A549 (cell line): ENCODE measurements around the gene MTCH2. TPM values are rescaled to one million over a fixed set of nuclear protein-coding genes. Genes with fewer than 3 reads are reported as not detected.

Experiments used
- ATAC-seq, 2 experiments: fragments of 200-7000 bp in 1 of 2; fragments of >200 bp in 1 of 2; cut with Nextera tagmentation in 1 of 2; cut with Tn5 transposase in 1 of 2; 3 replicates each; pipeline versions ENCODE4 v1.8.0 to v1.9.1; 2018 to 2020; ENCODE audit warnings: mild to moderate bottlenecking in 1 of 2, moderate library complexity in 1 of 2
- CTCF ChIA-PET: fragments of 300-600 bp; sonication (Branson Sonifier 250); formaldehyde crosslinking; extraction: SDS; loops from one replicate; lab custom pipeline; 2021; ENCODE audit warnings: antibody characterized with exemption, inconsistent platforms; lab: Yijun Ruan, JAX
- POLR2A ChIA-PET: fragments of 350-600 bp; formaldehyde crosslinking; extraction: SDS; loops from one replicate; lab custom pipeline; 2021; ENCODE audit warnings: antibody characterized with exemption, inconsistent platforms; lab: Yijun Ruan, JAX
- DNase-seq, 2 experiments: peaks; one replicate each; pipeline versions ENCODE4 v3.0.0 to v3.0.0-alpha.2; 2011 to 2016; ENCODE audit warnings: low read depth in 1 of 2, low spot score in 1 of 2
- FAIRE-seq: peaks from 2 replicates; lab custom pipeline; 2011; peaks lifted over from hg19 to GRCh38; lab: Jason Lieb, UNC
- H3K27ac ChIP-seq, 2 experiments: fragments of >200 bp; sonication (Bioruptor Twin); formaldehyde crosslinking; 3 replicates each; pipeline ENCODE4 v1.5.1; 2016 to 2017
- H3K4me1 ChIP-seq: fragments of >200 bp; sonication (Bioruptor Twin); formaldehyde crosslinking; 3 replicates; pipeline ENCODE4 v1.6.1; 2016
- H3K4me2 ChIP-seq: fragments of >200 bp; sonication (Bioruptor Twin); formaldehyde crosslinking; 3 replicates; pipeline ENCODE4 v1.6.1; 2016
- H3K4me3 ChIP-seq: fragments of >200 bp; sonication (Bioruptor Twin); formaldehyde crosslinking; 3 replicates; pipeline ENCODE4 v1.5.1; 2016
- H3K9me3 ChIP-seq: fragments of >200 bp; sonication (Bioruptor Twin); formaldehyde crosslinking; 3 replicates; pipeline ENCODE4 v1.6.1; 2016
- CBX8 ChIP-seq: fragments of 200-600 bp; sonication (generic); IDR thresholded peaks from 2 replicates; pipeline ENCODE4 v1.6.1; 2016
- CHD2 ChIP-seq: fragments of 150-350 bp; IDR thresholded peaks from 2 replicates; pipeline ENCODE4 v1.6.1; 2014; ENCODE audit warnings: low read length; ENCODE audit not compliant: partially characterized antibody
- EHF ChIP-seq: fragments of 250-450 bp; sonication (Bioruptor Pico); IDR thresholded peaks from 2 replicates; pipeline ENCODE4 v1.5.0; 2020; ENCODE audit warnings: mild to moderate bottlenecking
- FOSB ChIP-seq: fragments of 250-450 bp; sonication (Bioruptor Pico); IDR thresholded peaks from 2 replicates; pipeline ENCODE4 v1.5.0; 2020; ENCODE audit warnings: mild to moderate bottlenecking, moderate library complexity
- HDAC2 ChIP-seq: fragments of 200-600 bp; sonication (generic); IDR thresholded peaks from 2 replicates; pipeline ENCODE4 v1.6.1; 2016
- HEYL ChIP-seq: fragments of 250-450 bp; sonication (Bioruptor Pico); IDR thresholded peaks from 2 replicates; pipeline ENCODE4 v1.8.0; 2021; ENCODE audit warnings: mild to moderate bottlenecking, moderate library complexity
- HOXA7 ChIP-seq: fragments of 250-450 bp; sonication (Bioruptor Pico); IDR thresholded peaks from 2 replicates; pipeline ENCODE4 v1.5.0; 2020; ENCODE audit warnings: mild to moderate bottlenecking, moderate library complexity
- HOXB13 ChIP-seq: fragments of 250-450 bp; sonication (Bioruptor Pico); IDR thresholded peaks from 2 replicates; pipeline ENCODE4 v1.5.0; 2020; ENCODE audit warnings: low read depth, mild to moderate bottlenecking, moderate library complexity
- HOXB5 ChIP-seq: fragments of 250-450 bp; sonication (Bioruptor Pico); IDR thresholded peaks from 2 replicates; pipeline ENCODE4 v1.5.0; 2020; ENCODE audit warnings: mild to moderate bottlenecking, moderate library complexity
- JUN ChIP-seq, 2 experiments: fragments of >200 bp; sonication (Bioruptor Twin); formaldehyde crosslinking; IDR thresholded peaks; 2 replicates in 1 of 2; 3 replicates in 1 of 2; pipeline ENCODE4 v1.6.1; 2016 to 2017
- MAFK ChIP-seq: fragments of 450-650 bp; IDR thresholded peaks from 2 replicates; pipeline ENCODE4 v1.6.1; 2014; ENCODE audit not compliant: partially characterized antibody
- MAZ ChIP-seq: fragments of 150-350 bp; IDR thresholded peaks from 2 replicates; pipeline ENCODE4 v1.6.1; 2014; ENCODE audit warnings: antibody characterized with exemption, low read depth, low read length, borderline replicate concordance
- RCOR1 ChIP-seq: fragments of 150-350 bp; IDR thresholded peaks from 2 replicates; pipeline ENCODE4 v1.6.1; 2014; ENCODE audit warnings: antibody characterized with exemption, low read length, low read depth
- SMC3 ChIP-seq: fragments of >200 bp; sonication (Bioruptor Twin); formaldehyde crosslinking; IDR thresholded peaks from 3 replicates; pipeline ENCODE4 v1.6.1; 2018; ENCODE audit warnings: inconsistent platforms
- TFCP2L1 ChIP-seq: fragments of 250-450 bp; sonication (Bioruptor Pico); IDR thresholded peaks from 2 replicates; pipeline ENCODE4 v1.5.0; 2021; ENCODE audit warnings: mild to moderate bottlenecking
- ZFP36 ChIP-seq: fragments of 450-650 bp; IDR thresholded peaks from 2 replicates; pipeline ENCODE4 v1.6.1; 2014; ENCODE audit warnings: borderline replicate concordance; ENCODE audit not compliant: partially characterized antibody
- ZNF302 ChIP-seq: fragments of 250-450 bp; sonication (Bioruptor Pico); IDR thresholded peaks from 2 replicates; pipeline ENCODE4 v1.9.0; 2021; ENCODE audit warnings: inconsistent platforms, mild to moderate bottlenecking, moderate library complexity
- WGBS: methylation state at CpG from one replicate; pipeline ENCODE4 v1.1.6; 2017; ENCODE audit errors: missing lambda C conversion rate; 5-methylcytosine and 5-hydroxymethylcytosine counted together
- polyA plus RNA-seq, 4 experiments: library from polyadenylated mRNA; depleted of rRNA in 3 of 4; stranded (reverse); fragments of >200 nt; fragmentation: RNase III in 1 of 4; extraction: RNeasy Plus Mini Kit Qiagen cat#74134 plus additional on column Dnase treatment in 1 of 4; gene quantifications; 2 replicates in 3 of 4; 3 replicates in 1 of 4; pipeline ENCODE4 v1.2.3, GENCODE V29; 2011 to 2017
- TF ChIP-seq, protein P1 (sequence below): fragments of >200 bp; sonication (Bioruptor Twin); formaldehyde crosslinking; IDR thresholded peaks from 2 replicates; pipeline ENCODE4 v1.6.1; 2016
- TF ChIP-seq, protein P2 (sequence below): fragments of >200 bp; sonication (Bioruptor Twin); formaldehyde crosslinking; IDR thresholded peaks from 3 replicates; pipeline ENCODE4 v1.5.1; 2016
- TF ChIP-seq, protein P3 (sequence below): fragments of 200-600 bp; sonication (generic); IDR thresholded peaks from 2 replicates; pipeline ENCODE4 v1.6.1; 2016; ENCODE audit warnings: antibody characterized with exemption, mild to moderate bottlenecking, moderate library complexity
- TF ChIP-seq, protein P4 (sequence below): IDR thresholded peaks from 2 replicates; pipeline ENCODE4 v1.6.1; 2012; ENCODE audit warnings: low read depth, borderline replicate concordance
- TF ChIP-seq, protein P5 (sequence below): IDR thresholded peaks from 2 replicates; pipeline ENCODE4 v1.6.1; 2012
- TF ChIP-seq, protein P6 (sequence below): IDR thresholded peaks from 2 replicates; pipeline ENCODE4 v1.6.1; 2012

Gene MTCH2
- polyA plus RNA-seq, 2 of the 4 experiments (the other 2 are of a cell fraction) = 179 to 222 TPM

DNA sequence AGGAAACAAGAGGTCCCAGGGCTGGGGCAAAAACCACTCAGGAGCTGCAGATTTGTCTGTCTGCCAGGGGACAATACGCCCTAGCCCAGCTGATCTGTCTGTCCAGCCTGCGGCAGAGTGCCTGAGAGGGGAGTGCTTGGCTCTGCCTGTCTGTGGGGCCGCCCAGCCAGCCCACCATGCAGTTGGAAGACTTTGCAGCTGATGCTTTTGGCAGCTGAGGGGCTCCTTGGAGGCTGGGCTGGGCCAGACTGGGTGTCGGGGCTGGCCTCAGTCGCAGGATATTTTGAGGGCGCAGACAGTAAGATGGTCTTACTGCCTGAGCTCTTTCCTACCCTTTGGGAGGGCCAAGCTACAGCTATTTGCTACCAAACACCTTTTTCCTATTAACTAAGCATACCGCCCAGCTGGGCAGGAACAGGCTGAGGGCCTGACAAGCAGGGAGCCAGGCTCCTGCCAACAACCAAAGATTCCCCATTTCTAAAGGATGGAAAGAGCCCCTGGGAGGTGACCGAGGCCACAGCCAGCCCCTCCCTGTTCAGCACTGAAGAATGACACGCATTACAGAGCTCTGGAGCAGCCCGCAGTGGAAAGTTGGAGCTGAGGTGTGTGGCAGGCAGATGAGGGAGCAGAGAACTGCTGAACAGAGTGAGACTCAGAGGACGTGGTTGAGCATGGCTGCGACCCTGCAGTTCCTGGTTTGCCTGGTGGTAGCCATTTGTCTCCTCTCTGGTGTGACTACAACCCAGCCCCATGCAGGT, 56.1 kb downstream of the MTCH2 start, which contains the start of gene FAM180B (continued):
- TF ChIP-seq, protein P1, sequence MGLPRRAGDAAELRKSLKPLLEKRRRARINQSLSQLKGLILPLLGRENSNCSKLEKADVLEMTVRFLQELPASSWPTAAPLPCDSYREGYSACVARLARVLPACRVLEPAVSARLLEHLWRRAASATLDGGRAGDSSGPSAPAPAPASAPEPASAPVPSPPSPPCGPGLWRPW = no peak

DNA sequence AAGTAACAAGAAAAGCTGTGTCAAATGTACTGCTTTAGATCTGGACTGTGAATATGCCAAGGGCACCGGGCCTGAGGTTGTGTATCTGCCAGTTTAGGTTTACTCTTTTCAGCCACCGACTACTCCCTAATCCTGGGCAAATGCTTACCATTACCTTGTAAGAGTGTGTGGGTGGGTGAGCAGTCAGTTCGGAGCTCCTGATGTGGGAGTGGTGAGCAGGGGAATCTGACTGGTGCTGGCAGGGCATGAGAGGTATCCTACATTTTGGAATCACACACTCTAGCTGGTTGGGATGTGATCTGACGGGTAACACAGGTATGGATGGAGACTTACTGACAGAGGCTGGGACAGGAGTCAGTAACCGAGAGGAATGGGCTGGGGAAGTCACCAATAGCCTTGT, 58.5 kb downstream of the MTCH2 start:
- Histone ChIP-seq H3K4me2 (no peak overlapping the region), H3K9me3 (no peaks in the 10 kb centered on the region), H3K4me3 (no peak overlapping the region), H3K4me1 (peaks cover 8% of the 10 kb centered on the region; the same call in 2 of the 3 replicates), H3K27ac (no peak overlapping the region)
- CTCF ChIA-PET = no interaction called here
- ATAC-seq (no peak), DNase-seq (no peak), FAIRE-seq (no peak)
- POLR2A ChIA-PET = no interaction called here
- TF ChIP-seq EHF (CRISPR knock-in tag) = no peak
- TF ChIP-seq RCOR1 = no peak
- TF ChIP-seq HEYL (CRISPR knock-in tag) = no peak
- no peak for TF ChIP-seq ZFP36
- no peak for TF ChIP-seq HOXB5
- TF ChIP-seq CHD2 = no peak
- TF ChIP-seq CBX8 = no peak
- no peak for TF ChIP-seq MAFK
- TF ChIP-seq JUN (IDR thresholded peaks at IDR 0.05) = no peak
- TF ChIP-seq, protein P2, sequence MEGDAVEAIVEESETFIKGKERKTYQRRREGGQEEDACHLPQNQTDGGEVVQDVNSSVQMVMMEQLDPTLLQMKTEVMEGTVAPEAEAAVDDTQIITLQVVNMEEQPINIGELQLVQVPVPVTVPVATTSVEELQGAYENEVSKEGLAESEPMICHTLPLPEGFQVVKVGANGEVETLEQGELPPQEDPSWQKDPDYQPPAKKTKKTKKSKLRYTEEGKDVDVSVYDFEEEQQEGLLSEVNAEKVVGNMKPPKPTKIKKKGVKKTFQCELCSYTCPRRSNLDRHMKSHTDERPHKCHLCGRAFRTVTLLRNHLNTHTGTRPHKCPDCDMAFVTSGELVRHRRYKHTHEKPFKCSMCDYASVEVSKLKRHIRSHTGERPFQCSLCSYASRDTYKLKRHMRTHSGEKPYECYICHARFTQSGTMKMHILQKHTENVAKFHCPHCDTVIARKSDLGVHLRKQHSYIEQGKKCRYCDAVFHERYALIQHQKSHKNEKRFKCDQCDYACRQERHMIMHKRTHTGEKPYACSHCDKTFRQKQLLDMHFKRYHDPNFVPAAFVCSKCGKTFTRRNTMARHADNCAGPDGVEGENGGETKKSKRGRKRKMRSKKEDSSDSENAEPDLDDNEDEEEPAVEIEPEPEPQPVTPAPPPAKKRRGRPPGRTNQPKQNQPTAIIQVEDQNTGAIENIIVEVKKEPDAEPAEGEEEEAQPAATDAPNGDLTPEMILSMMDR = no peak
- TF ChIP-seq ZNF302 (CRISPR knock-in tag) = no peak
- no peak for TF ChIP-seq HOXA7 (CRISPR knock-in tag)
- TF ChIP-seq FOSB (CRISPR knock-in tag) = no peak
- TF ChIP-seq, protein P3, sequence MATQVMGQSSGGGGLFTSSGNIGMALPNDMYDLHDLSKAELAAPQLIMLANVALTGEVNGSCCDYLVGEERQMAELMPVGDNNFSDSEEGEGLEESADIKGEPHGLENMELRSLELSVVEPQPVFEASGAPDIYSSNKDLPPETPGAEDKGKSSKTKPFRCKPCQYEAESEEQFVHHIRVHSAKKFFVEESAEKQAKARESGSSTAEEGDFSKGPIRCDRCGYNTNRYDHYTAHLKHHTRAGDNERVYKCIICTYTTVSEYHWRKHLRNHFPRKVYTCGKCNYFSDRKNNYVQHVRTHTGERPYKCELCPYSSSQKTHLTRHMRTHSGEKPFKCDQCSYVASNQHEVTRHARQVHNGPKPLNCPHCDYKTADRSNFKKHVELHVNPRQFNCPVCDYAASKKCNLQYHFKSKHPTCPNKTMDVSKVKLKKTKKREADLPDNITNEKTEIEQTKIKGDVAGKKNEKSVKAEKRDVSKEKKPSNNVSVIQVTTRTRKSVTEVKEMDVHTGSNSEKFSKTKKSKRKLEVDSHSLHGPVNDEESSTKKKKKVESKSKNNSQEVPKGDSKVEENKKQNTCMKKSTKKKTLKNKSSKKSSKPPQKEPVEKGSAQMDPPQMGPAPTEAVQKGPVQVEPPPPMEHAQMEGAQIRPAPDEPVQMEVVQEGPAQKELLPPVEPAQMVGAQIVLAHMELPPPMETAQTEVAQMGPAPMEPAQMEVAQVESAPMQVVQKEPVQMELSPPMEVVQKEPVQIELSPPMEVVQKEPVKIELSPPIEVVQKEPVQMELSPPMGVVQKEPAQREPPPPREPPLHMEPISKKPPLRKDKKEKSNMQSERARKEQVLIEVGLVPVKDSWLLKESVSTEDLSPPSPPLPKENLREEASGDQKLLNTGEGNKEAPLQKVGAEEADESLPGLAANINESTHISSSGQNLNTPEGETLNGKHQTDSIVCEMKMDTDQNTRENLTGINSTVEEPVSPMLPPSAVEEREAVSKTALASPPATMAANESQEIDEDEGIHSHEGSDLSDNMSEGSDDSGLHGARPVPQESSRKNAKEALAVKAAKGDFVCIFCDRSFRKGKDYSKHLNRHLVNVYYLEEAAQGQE = no peak
- TF ChIP-seq SMC3 = no peak
- WGBS = 88% methylated on average over 5 of the region's 5 CpGs

DNA sequence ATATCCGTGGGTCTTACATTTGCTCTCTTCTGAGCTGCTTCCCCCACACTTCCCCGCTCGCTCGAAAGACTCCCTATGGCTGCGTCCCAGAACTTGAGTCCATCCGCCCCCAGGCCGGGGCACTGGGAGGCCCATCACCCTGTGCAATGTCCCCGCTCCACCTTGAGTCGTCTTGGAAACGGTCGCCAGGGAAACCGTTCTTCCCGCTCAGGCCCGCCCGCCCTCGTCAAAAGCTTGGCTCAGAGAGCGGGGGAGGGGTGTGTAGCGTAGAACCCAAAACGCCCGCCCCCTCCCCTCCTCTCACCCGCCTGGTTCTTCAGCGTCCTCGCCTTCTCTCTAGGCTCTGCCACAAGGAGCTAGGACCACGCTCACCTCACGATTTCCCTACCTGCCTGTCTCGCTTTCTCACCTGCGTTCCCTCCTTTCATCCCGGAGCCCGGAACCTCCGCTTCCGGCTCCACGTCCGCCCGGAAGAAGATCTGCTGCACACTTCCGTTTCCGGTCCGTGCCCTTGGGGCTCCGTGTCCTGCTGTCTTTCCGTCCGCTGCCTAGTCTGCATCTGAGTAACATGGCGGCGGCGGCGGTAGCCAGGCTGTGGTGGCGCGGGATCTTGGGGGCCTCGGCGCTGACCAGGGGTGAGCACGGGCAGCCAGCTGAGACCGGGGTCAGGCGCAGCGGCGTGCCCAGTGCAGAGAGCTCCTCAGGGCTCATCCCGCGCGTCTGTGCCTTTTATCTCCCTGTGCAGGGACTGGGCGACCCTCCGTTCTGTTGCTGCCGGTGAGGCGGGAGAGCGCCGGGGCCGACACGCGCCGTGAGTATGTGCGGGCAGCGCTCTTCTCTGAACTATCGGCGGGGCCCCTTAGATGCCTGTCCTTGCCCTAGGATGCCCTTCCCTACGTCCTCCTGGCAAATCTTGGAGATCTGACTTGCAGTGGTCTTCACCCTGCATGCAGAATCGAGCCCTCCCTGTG, 63.5 kb downstream of the MTCH2 start, which contains the start of the genes KBTBD4 and NDUFS3:
Gene KBTBD4 (minus strand): TSS at position 447 of the 971 bp plus-strand sequence. CDS start 19 bp downstream, at position 428.
Gene NDUFS3 (plus strand): TSS at position 551 of the 971 bp plus-strand sequence. CDS start 18 bp downstream, at position 569.
- FAIRE-seq (no peak), DNase-seq (peak; percentile 90 to 92), ATAC-seq (peak; percentile 95 to 96)
- POLR2A ChIA-PET = interaction anchor here (0.9 to 2.0 kb wide), 4 partner anchors 14 to 152 kb away, joined by 3 to 6 read pairs (median 4); partner anchors contain the start of genes AGBL2, CELF1, PSMC3 and PTPMT1
- Histone ChIP-seq H3K4me3 (peak within 1 kb of the TSS; percentile 88), H3K9me3 (no peaks in the 10 kb centered on the region), H3K4me1 (peaks cover 20% of the 10 kb centered on the region), H3K4me2 (peak within 1 kb of the TSS; percentile 90), H3K27ac (peak within 1 kb of the TSS; percentile 92 to 96)
- CTCF ChIA-PET = interaction anchor here (0.6 to 3.1 kb wide), 7 partner anchors 9 to 205 kb away, joined by 3 to 17 read pairs (median 4); partner anchors contain the start of gene CELF1
- WGBS = under 1% methylated on average over 46 of the region's 72 CpGs
- TF ChIP-seq, protein P4, sequence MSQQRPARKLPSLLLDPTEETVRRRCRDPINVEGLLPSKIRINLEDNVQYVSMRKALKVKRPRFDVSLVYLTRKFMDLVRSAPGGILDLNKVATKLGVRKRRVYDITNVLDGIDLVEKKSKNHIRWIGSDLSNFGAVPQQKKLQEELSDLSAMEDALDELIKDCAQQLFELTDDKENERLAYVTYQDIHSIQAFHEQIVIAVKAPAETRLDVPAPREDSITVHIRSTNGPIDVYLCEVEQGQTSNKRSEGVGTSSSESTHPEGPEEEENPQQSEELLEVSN = 0 out of 2 replicates have a peak, but pooled peaks have one; percentile 66
- TF ChIP-seq CHD2 (peak; percentile 58), TFCP2L1 (no peak), HOXB13 (CRISPR knock-in tag) (no peak), FOSB (CRISPR knock-in tag) (no peak), HDAC2 (peak; percentile 81; the same call in 1 of the 2 replicates), MAZ (peak; percentile 92; the same call in 1 of the 2 replicates), HOXB5 (peak; percentile 68)
- TF ChIP-seq, protein P5, sequence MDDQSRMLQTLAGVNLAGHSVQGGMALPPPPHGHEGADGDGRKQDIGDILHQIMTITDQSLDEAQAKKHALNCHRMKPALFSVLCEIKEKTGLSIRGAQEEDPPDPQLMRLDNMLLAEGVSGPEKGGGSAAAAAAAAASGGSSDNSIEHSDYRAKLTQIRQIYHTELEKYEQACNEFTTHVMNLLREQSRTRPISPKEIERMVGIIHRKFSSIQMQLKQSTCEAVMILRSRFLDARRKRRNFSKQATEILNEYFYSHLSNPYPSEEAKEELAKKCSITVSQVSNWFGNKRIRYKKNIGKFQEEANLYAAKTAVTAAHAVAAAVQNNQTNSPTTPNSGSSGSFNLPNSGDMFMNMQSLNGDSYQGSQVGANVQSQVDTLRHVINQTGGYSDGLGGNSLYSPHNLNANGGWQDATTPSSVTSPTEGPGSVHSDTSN = peak; percentile 69
- TF ChIP-seq, protein P6, sequence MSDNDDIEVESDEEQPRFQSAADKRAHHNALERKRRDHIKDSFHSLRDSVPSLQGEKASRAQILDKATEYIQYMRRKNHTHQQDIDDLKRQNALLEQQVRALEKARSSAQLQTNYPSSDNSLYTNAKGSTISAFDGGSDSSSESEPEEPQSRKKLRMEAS = peak; percentile 95
